GM19467 (cell line): ENCODE data around the gene ASPN.
"Not testable (repeated sequence)": the region's sequence is repeated elsewhere in the genome, so short reads cannot be mapped to it uniquely, and the experiment has no call there.

Experiments
- ATAC-seq: cut with Tn5 transposase; IDR thresholded peaks from one replicate; pipeline ENCODE4 v1.9.1; 2021; ENCODE audit warnings: mild to moderate bottlenecking, moderate library complexity; ENCODE audit not compliant: unreplicated experiment

The ASPN gene

GRCh38 chr9:92423612-92424011 lies 58.7 kb downstream of the ASPN start:
- no peak for ATAC-seq

GRCh38 chr9:92422611-92423338 lies 59.5 kb downstream of the ASPN start:
- no peak for ATAC-seq

GRCh38 chr9:92414566-92414965 lies 67.7 kb downstream of the ASPN start:
- no peak for ATAC-seq

GRCh38 chr9:92411157-92411556 lies 71.1 kb downstream of the ASPN start:
- not testable (repeated sequence) for ATAC-seq

GRCh38 chr9:92408747-92409478 lies 73.4 kb downstream of the ASPN start:
- no peak for ATAC-seq

GRCh38 chr9:92407818-92408217 lies 74.5 kb downstream of the ASPN start:
- ATAC-seq: no peak

- no peak for ATAC-seq
Observed at GRCh38 chr9:92406477-92406876, 75.8 kb downstream of the ASPN start.
